ENCODE data around the gene RAB4A. TPM values are rescaled to one million over a fixed set of nuclear protein-coding genes. Genes with fewer than 3 reads are reported as not detected.
A peak's percentile ranks its signal among the peaks of the same experiment; 100 is the strongest.

Gene RAB4A
- total and polyA plus RNA-seq, 9 of the 15 experiments (the other 6 are each of a cell fraction or from before 2014, with no cell fraction given), result 8.3 to 61.0 (median 26.7) TPM

- TF ChIP-seq ZBTB11 (CRISPR knock-in tag; IDR thresholded peaks at IDR 0.05) (peak in 2 of 3 experiments; percentile 46 to 86; a peak in 3 of 6 replicates), ETS2 (tag; IDR thresholded peaks at IDR 0.05; ENCODE audit: borderline replicate concordance, poor library complexity, severe bottlenecking) (no peak), SNIP1 (IDR thresholded peaks at IDR 0.05; ENCODE audit: low read depth) (no peak), FUS (optimal IDR thresholded peaks at IDR 0.05; ENCODE audit: low read depth, low read length) (peak; percentile 93), SIX5 (IDR thresholded peaks at IDR 0.05; ENCODE audit: borderline replicate concordance in 1 of 2, insufficient read depth in 1 of 2, low read depth in 1 of 2, low read length in 2 of 2) (no peak), FOXJ3 (CRISPR knock-in tag; IDR thresholded peaks at IDR 0.05) (no peak), SIN3B (IDR thresholded peaks at IDR 0.05; ENCODE audit: low read depth) (no peak; the same call in 1 of the 2 replicates), ZNF75A (CRISPR knock-in tag; IDR thresholded peaks at IDR 0.05) (no peak), SAFB (IDR thresholded peaks at IDR 0.05; ENCODE audit: borderline replicate concordance, low read depth, low read length) (peak; percentile 67; the same call in 1 of the 2 replicates), CHAMP1 (IDR thresholded peaks at IDR 0.05) (no peak), ZNF717 (CRISPR knock-in tag; IDR thresholded peaks at IDR 0.05) (no peak), NR2C2 (CRISPR knock-in tag; IDR thresholded peaks at IDR 0.05) (peak; percentile 19; the same call in 1 of the 2 replicates), NR2C2 (tag; IDR thresholded peaks at IDR 0.05) (peak; percentile 71), LARP7 (IDR thresholded peaks at IDR 0.05) (no peak), ZNF695 (CRISPR knock-in tag; IDR thresholded peaks at IDR 0.05) (no peak), ZNF707 (CRISPR knock-in tag; conservative IDR thresholded peaks at IDR 0.05) (0 out of 2 replicates have a peak, but pooled peaks have one; percentile 13), FOXP1 (CRISPR knock-in tag; IDR thresholded peaks at IDR 0.05) (peak; percentile 76), ELK3 (CRISPR knock-in tag; IDR thresholded peaks at IDR 0.05) (no peak), U2AF1 (optimal IDR thresholded peaks at IDR 0.05; ENCODE audit: low read depth, low read length) (no peak), ZNF12 (CRISPR knock-in tag; IDR thresholded peaks at IDR 0.05) (0 out of 2 replicates have a peak, but pooled peaks have one; percentile 7)
These were observed at the start of gene RAB4A (continued) for GRCh38 chr1:229270547-229271447.
